Nephron (organoid): ENCODE data around the gene KCNQ1.

Source experiments
- H3K27ac Mint-ChIP-seq, 3 experiments: 2 replicates each; pipeline ENCODE4 v1.8.0; 2020; ENCODE audit warnings: mixed read lengths in 3 of 3, mild to moderate bottlenecking in 2 of 3, moderate library complexity in 1 of 3
- H3K27me3 Mint-ChIP-seq: 2 replicates; pipeline ENCODE4 v1.8.0; 2021; ENCODE audit warnings: low read depth, mild to moderate bottlenecking, moderate library complexity, mixed read lengths
- H3K36me3 Mint-ChIP-seq: 2 replicates; pipeline ENCODE4 v1.8.0; 2020; ENCODE audit warnings: low read depth, mixed read lengths
- H3K4me1 Mint-ChIP-seq: 2 replicates; pipeline ENCODE4 v1.8.0; 2020; ENCODE audit warnings: mixed read lengths
- H3K4me3 Mint-ChIP-seq, 3 experiments: 2 replicates each; pipeline ENCODE4 v1.8.0; 2020; ENCODE audit warnings: mild to moderate bottlenecking in 3 of 3, mixed read lengths in 3 of 3, moderate library complexity in 2 of 3
- H3K9me3 Mint-ChIP-seq: 2 replicates; pipeline ENCODE4 v1.8.0; 2020; ENCODE audit warnings: mixed read lengths
- CTCF ChIP-seq, 3 experiments: fragments of 200-600 bp; sonication (generic); IDR thresholded peaks; one replicate each; pipeline ENCODE4 v1.5.0; 2021; ENCODE audit warnings: antibody characterized with exemption in 3 of 3; ENCODE audit not compliant: unreplicated experiment in 3 of 3

The KCNQ1 gene

GRCh38 chr11:2650343-2650867, 205.6 kb downstream of the KCNQ1 start:
- Mint-ChIP-seq H3K27ac (peak overlapping the region; percentile 34 to 60 (median 56)), H3K36me3 (peaks cover 97% of the 10 kb centered on the region), H3K4me1 (peaks cover 38% of the 10 kb centered on the region), H3K4me3 (no peak overlapping the region), H3K27me3 (peaks cover 3% of the 10 kb centered on the region), H3K9me3 (peaks cover 83% of the 10 kb centered on the region)
- no peak for TF ChIP-seq CTCF (IDR thresholded peaks at IDR 0.05; ENCODE audit: unreplicated experiment in 3 of 3)

GRCh38 chr11:2651054-2651617, 206.3 kb downstream of the KCNQ1 start:
- Mint-ChIP-seq H3K4me3 (no peak overlapping the region), H3K27me3 (peaks cover 7% of the 10 kb centered on the region), H3K9me3 (peaks cover 81% of the 10 kb centered on the region), H3K27ac (peak overlapping the region; percentile 34 to 60 (median 56)), H3K36me3 (peaks cover 97% of the 10 kb centered on the region), H3K4me1 (peaks cover 44% of the 10 kb centered on the region)
- no peak for TF ChIP-seq CTCF (IDR thresholded peaks at IDR 0.05; ENCODE audit: unreplicated experiment in 3 of 3)

GRCh38 chr11:2651826-2652271, 207.0 kb downstream of the KCNQ1 start:
- Mint-ChIP-seq H3K4me3 (no peak overlapping the region), H3K9me3 (peaks cover 80% of the 10 kb centered on the region), H3K27ac (peak overlapping the region; percentile 34 to 74 (median 60)), H3K36me3 (peaks cover 97% of the 10 kb centered on the region), H3K27me3 (peaks cover 10% of the 10 kb centered on the region), H3K4me1 (peaks cover 51% of the 10 kb centered on the region)
- TF ChIP-seq CTCF (IDR thresholded peaks at IDR 0.05; ENCODE audit: unreplicated experiment in 3 of 3): no peak

GRCh38 chr11:2652333-2653197, 207.8 kb downstream of the KCNQ1 start:
- Mint-ChIP-seq H3K27me3 (peaks cover 10% of the 10 kb centered on the region), H3K4me1 (peaks cover 55% of the 10 kb centered on the region), H3K4me3 (no peak overlapping the region), H3K36me3 (peaks cover 97% of the 10 kb centered on the region), H3K27ac (peak overlapping the region; percentile 63 to 77 (median 74)), H3K9me3 (peaks cover 80% of the 10 kb centered on the region)
- no peak for TF ChIP-seq CTCF (IDR thresholded peaks at IDR 0.05; ENCODE audit: unreplicated experiment in 3 of 3)

GRCh38 chr11:2653198-2653551, 208.4 kb downstream of the KCNQ1 start:
- Mint-ChIP-seq H3K36me3 (peaks cover 98% of the 10 kb centered on the region), H3K4me3 (peak overlapping the region in 1 of 3 experiments; percentile 46), H3K27ac (peak overlapping the region; percentile 31 to 74 (median 57)), H3K9me3 (peaks cover 79% of the 10 kb centered on the region), H3K27me3 (peaks cover 10% of the 10 kb centered on the region), H3K4me1 (peaks cover 55% of the 10 kb centered on the region)
- no peak for TF ChIP-seq CTCF (IDR thresholded peaks at IDR 0.05; ENCODE audit: unreplicated experiment in 3 of 3)
